Fibroblast of pulmonary artery (primary cell): ENCODE measurements around the gene OLA1.

Source experiments
- DNase-seq: peaks from one replicate; pipeline ENCODE4 v3.0.0-alpha.2; 2010; ENCODE audit warnings: low read depth
- H3K4me3 ChIP-seq: replicated peaks from 2 replicates; pipeline ENCODE4 v1.5.1; 2011; ENCODE audit warnings: low read depth, mild to moderate bottlenecking, control low read depth, low read length, moderate library complexity
- TF ChIP-seq, protein P1 (sequence below): IDR thresholded peaks from 2 replicates; pipeline ENCODE4 v1.5.1; 2011; ENCODE audit warnings: mild to moderate bottlenecking, control low read depth, low read length, inconsistent platforms; ENCODE audit errors: missing control alignments

Gene OLA1

GRCh38 chr2:174125090-174125489, 123.2 kb downstream of the OLA1 start:
- DNase-seq: no peak
- no peak overlapping the region for H3K4me3 ChIP-seq
- TF ChIP-seq, protein P1, sequence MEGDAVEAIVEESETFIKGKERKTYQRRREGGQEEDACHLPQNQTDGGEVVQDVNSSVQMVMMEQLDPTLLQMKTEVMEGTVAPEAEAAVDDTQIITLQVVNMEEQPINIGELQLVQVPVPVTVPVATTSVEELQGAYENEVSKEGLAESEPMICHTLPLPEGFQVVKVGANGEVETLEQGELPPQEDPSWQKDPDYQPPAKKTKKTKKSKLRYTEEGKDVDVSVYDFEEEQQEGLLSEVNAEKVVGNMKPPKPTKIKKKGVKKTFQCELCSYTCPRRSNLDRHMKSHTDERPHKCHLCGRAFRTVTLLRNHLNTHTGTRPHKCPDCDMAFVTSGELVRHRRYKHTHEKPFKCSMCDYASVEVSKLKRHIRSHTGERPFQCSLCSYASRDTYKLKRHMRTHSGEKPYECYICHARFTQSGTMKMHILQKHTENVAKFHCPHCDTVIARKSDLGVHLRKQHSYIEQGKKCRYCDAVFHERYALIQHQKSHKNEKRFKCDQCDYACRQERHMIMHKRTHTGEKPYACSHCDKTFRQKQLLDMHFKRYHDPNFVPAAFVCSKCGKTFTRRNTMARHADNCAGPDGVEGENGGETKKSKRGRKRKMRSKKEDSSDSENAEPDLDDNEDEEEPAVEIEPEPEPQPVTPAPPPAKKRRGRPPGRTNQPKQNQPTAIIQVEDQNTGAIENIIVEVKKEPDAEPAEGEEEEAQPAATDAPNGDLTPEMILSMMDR: no peak

GRCh38 chr2:174124181-174124580, 124.2 kb downstream of the OLA1 start:
- no peak overlapping the region for H3K4me3 ChIP-seq
- TF ChIP-seq, protein P1: no peak
- DNase-seq: no peak

GRCh38 chr2:174122185-174122584, 126.1 kb downstream of the OLA1 start:
- no peak overlapping the region for H3K4me3 ChIP-seq
- TF ChIP-seq, protein P1: no peak
- no peak for DNase-seq

DNA sequence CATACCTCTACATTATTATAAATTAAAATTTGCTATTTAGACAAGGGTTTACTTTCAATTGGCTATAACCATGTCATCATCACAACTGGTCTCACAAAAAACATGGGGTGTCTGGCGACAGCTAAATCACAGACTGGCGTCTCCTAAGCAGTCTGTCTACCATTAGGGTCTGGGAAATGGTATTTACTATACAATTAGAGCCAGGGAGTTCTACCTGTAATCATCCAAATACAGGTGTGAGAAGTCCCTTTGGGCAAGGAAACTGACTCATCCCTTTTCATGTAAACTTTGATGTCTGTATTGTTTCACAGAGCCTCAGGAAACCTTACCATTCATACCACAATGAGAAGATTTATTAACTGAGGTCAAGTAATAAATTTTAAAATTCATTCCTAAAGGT, 126.7 kb downstream of the OLA1 start:
- H3K4me3 ChIP-seq: no peak overlapping the region
- no peak for DNase-seq
- TF ChIP-seq, protein P1: no peak

DNA sequence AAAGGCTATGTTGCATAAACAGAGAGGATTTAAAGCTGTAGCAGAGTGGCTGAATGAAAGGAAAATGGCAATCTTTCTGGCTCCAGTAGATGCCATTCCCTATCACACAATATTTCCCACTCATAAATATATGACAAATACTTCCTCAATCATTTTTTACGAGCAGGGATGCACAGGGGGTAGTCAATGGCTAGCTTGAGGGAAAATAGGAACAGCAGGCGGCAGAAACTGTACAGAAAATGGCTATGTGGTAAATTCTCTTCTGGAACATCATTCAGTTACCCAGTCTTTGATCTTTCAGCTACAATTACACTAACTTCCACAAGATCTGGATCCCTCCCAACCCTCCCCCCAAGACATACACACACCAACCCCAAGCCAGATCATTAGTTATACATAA, 127.2 kb downstream of the OLA1 start:
- H3K4me3 ChIP-seq: no peak overlapping the region
- no peak for DNase-seq
- TF ChIP-seq, protein P1: no peak

DNA sequence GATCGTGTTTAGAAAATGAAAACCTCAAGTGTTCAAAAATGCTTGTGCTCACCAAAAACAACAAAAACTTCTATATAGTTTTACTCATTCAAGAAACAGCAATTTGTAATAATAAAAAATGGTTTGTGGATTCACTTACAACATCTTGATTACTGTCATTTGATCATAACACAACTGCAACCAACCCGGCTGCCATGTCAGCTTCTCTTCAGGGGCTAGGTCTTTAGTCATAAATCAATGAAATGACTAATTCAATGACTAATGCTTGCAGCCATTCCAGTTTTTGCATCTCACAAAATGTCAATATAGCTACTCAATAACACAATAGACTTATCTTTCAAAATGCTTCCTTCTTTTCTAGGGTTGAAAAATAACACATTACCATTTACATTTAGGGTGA, 128.0 kb downstream of the OLA1 start:
- TF ChIP-seq, protein P1: no peak
- no peak overlapping the region for H3K4me3 ChIP-seq
- no peak for DNase-seq
